ENCODE measurements around the gene PTPRG.

Gene PTPRG

DNA sequence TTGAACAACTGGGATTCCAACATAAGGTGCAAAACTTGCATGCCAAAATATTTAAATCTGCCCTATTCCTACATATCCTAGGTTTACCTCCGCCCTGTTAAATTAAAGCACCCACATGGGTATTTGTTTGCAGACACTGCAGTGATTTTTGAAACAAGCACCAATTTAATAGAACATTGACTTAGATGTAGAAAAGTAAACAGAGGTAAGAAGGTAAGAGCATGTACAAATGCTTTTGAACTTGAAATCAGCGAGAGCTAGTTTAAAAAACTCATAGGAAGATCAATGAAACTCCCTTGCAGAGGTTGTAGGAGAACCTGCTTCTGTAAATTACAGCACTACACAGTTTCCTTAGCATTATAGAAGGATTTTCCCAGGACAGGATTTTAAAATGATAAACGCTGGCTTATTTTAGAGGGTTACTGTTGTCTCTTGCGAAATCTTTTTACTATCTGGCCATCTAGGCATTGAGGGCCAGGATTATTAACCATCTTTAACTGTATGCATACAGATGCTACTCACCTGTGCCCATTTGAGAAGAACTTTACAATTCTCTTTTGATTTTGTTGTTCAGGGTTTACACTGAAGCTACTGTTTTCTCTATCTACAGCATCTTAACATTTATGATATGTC is 527.2 kb downstream of the PTPRG start:
- no peak for DNase-seq (ENCODE audit: low spot score)
- H3K27ac ChIP-seq, result no peak overlapping the region
- ChIA-PET CTCF (no interaction called here), POLR2A (ENCODE audit: low non-redundant PET) (no interaction called here)
- TF ChIP-seq, protein P1, sequence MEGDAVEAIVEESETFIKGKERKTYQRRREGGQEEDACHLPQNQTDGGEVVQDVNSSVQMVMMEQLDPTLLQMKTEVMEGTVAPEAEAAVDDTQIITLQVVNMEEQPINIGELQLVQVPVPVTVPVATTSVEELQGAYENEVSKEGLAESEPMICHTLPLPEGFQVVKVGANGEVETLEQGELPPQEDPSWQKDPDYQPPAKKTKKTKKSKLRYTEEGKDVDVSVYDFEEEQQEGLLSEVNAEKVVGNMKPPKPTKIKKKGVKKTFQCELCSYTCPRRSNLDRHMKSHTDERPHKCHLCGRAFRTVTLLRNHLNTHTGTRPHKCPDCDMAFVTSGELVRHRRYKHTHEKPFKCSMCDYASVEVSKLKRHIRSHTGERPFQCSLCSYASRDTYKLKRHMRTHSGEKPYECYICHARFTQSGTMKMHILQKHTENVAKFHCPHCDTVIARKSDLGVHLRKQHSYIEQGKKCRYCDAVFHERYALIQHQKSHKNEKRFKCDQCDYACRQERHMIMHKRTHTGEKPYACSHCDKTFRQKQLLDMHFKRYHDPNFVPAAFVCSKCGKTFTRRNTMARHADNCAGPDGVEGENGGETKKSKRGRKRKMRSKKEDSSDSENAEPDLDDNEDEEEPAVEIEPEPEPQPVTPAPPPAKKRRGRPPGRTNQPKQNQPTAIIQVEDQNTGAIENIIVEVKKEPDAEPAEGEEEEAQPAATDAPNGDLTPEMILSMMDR (conservative IDR thresholded peaks at IDR 0.05; ENCODE audit: low read depth), result no peak

- no peak for DNase-seq (ENCODE audit: low spot score)
- H3K27ac ChIP-seq, result no peak overlapping the region
- ChIA-PET CTCF (no interaction called here), POLR2A (ENCODE audit: low non-redundant PET) (no interaction called here)
- TF ChIP-seq, protein P1 (conservative IDR thresholded peaks at IDR 0.05; ENCODE audit: low read depth), result no peak
Measured at GRCh38 chr3:62090066-62090465, 528.7 kb downstream of the PTPRG start.

- H3K27ac ChIP-seq, result no peak overlapping the region
- no peak for DNase-seq (ENCODE audit: low spot score)
- ChIA-PET POLR2A (ENCODE audit: low non-redundant PET) (no interaction called here), CTCF (no interaction called here)
- TF ChIP-seq, protein P1 (conservative IDR thresholded peaks at IDR 0.05; ENCODE audit: low read depth), result no peak
Measured at GRCh38 chr3:62090519-62090918, 529.1 kb downstream of the PTPRG start.

- TF ChIP-seq, protein P1 (conservative IDR thresholded peaks at IDR 0.05; ENCODE audit: low read depth), result no peak
- no peak overlapping the region for H3K27ac ChIP-seq
- ChIA-PET CTCF (no interaction called here), POLR2A (ENCODE audit: low non-redundant PET) (no interaction called here)
- no peak for DNase-seq (ENCODE audit: low spot score)
Measured at GRCh38 chr3:62093025-62093424, 531.7 kb downstream of the PTPRG start.

GRCh38 chr3:62094461-62094860 is 533.1 kb downstream of the PTPRG start:
- no peak overlapping the region for H3K27ac ChIP-seq
- POLR2A ChIA-PET (ENCODE audit: low non-redundant PET), result no interaction called here
- TF ChIP-seq, protein P1 (conservative IDR thresholded peaks at IDR 0.05; ENCODE audit: low read depth), result no peak
- DNase-seq (ENCODE audit: low spot score), result no peak
- CTCF ChIA-PET, result no interaction called here

DNA sequence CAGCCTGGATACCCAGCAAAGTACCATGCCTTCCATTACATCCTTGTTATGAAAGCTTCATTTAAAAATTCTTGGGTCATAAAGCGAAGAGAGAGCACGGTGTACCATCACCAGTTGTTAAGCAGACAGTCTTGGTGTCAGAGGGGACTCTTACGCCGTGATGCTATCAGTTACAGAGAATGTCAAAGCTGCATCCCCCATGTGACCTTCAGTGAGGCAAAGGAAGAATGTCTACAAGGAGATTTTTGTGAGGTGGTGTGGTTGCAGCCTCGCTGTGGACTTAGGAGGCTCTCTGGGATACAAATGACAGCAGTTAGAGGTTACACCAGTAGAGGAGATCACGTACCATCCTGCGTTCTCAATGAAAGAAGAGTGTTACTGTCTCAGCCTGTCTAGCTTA is 533.7 kb downstream of the PTPRG start:
- TF ChIP-seq, protein P1 (conservative IDR thresholded peaks at IDR 0.05; ENCODE audit: low read depth), result no peak
- no peak for DNase-seq (ENCODE audit: low spot score)
- CTCF ChIA-PET, result no interaction called here
- POLR2A ChIA-PET (ENCODE audit: low non-redundant PET), result no interaction called here
- H3K27ac ChIP-seq, result no peak overlapping the region

- CTCF ChIA-PET, result no interaction called here
Measured at GRCh38 chr3:62095756-62096155, 534.4 kb downstream of the PTPRG start.

More at GRCh38 chr3:62095756-62096155, 534.4 kb downstream of the PTPRG start:
- POLR2A ChIA-PET (ENCODE audit: low non-redundant PET), result no interaction called here
- no peak overlapping the region for H3K27ac ChIP-seq
- DNase-seq (ENCODE audit: low spot score), result no peak
- TF ChIP-seq, protein P1 (conservative IDR thresholded peaks at IDR 0.05; ENCODE audit: low read depth), result no peak

Measured in RWPE1 (cell line).